ENCODE measurements around the gene HLTF. TPM values are rescaled to one million over a fixed set of nuclear protein-coding genes. Genes with fewer than 3 reads are reported as not detected.

HLTF gene
- total and polyA plus RNA-seq, 2 of the 13 experiments (the other 11 are each of a cell fraction or from before 2014, with no cell fraction given): 12.0 to 22.9 TPM

DNA sequence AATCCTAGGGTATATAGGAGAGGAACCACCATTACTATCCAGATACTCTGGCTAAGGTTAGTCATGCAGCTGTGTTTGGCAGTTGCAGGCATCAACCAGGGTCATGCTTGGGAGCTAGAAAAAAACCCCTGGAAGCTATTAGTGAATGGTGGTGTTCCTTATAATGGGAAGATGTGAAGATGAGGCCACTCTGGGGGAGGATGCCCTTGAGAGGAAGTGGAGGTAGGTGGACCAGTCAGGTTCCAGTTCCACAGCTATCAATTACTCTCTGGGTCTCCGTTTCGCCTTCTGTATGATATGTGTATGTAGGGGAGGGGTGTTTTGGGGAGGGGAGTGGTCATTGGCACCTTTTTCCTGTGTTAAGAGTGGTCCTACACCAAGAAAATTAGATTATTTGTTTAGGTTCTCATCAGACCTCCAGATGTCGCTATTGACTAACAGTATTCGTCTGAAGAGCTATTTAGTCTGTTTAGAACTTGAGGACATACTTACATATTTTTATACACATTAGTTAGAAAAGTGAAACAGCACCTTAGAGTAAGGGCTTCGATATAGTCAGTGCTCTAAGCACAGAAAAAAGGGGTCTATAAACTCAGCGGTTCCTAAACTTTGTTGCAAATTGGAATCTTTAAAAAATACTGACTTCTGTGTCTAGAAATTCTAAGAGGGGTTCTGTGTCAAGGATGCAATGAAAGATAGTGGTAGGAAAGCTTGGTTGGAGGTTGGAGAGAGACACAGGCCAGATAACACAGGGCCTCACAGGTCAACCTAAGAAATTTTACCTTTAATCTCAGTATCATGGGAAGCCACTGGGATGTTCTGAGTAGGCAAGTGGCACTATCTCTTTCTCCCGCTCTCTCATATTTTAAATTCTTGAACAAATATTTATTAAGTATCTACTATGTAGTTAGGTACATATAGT is 34.0 kb upstream of the HLTF start (continued):
- no peak for TF ChIP-seq HDAC1 (CRISPR knock-in tag; IDR thresholded peaks at IDR 0.05)
- TF ChIP-seq ZNF776 (CRISPR knock-in tag; IDR thresholded peaks at IDR 0.05): no peak
- TF ChIP-seq, protein P1, sequence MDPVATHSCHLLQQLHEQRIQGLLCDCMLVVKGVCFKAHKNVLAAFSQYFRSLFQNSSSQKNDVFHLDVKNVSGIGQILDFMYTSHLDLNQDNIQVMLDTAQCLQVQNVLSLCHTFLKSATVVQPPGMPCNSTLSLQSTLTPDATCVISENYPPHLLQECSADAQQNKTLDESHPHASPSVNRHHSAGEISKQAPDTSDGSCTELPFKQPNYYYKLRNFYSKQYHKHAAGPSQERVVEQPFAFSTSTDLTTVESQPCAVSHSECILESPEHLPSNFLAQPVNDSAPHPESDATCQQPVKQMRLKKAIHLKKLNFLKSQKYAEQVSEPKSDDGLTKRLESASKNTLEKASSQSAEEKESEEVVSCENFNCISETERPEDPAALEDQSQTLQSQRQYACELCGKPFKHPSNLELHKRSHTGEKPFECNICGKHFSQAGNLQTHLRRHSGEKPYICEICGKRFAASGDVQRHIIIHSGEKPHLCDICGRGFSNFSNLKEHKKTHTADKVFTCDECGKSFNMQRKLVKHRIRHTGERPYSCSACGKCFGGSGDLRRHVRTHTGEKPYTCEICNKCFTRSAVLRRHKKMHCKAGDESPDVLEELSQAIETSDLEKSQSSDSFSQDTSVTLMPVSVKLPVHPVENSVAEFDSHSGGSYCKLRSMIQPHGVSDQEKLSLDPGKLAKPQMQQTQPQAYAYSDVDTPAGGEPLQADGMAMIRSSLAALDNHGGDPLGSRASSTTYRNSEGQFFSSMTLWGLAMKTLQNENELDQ (CRISPR knock-in tag; IDR thresholded peaks at IDR 0.05; ENCODE audit: borderline replicate concordance): no peak
- TF ChIP-seq RNF2 (conservative IDR thresholded peaks at IDR 0.05; ENCODE audit: low read depth): no peak
- no peak for TF ChIP-seq ZNF160 (CRISPR knock-in tag; IDR thresholded peaks at IDR 0.05)
- no peak for TF ChIP-seq KDM2A (CRISPR knock-in tag; IDR thresholded peaks at IDR 0.05; ENCODE audit: borderline replicate concordance, low read depth)
- TF ChIP-seq, protein P2, sequence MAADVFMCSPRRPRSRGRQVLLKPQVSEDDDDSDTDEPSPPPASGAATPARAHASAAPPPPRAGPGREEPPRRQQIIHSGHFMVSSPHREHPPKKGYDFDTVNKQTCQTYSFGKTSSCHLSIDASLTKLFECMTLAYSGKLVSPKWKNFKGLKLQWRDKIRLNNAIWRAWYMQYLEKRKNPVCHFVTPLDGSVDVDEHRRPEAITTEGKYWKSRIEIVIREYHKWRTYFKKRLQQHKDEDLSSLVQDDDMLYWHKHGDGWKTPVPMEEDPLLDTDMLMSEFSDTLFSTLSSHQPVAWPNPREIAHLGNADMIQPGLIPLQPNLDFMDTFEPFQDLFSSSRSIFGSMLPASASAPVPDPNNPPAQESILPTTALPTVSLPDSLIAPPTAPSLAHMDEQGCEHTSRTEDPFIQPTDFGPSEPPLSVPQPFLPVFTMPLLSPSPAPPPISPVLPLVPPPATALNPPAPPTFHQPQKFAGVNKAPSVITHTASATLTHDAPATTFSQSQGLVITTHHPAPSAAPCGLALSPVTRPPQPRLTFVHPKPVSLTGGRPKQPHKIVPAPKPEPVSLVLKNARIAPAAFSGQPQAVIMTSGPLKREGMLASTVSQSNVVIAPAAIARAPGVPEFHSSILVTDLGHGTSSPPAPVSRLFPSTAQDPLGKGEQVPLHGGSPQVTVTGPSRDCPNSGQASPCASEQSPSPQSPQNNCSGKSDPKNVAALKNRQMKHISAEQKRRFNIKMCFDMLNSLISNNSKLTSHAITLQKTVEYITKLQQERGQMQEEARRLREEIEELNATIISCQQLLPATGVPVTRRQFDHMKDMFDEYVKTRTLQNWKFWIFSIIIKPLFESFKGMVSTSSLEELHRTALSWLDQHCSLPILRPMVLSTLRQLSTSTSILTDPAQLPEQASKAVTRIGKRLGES (CRISPR knock-in tag; IDR thresholded peaks at IDR 0.05; ENCODE audit: borderline replicate concordance): no peak
- no peak for TF ChIP-seq NFATC3 (CRISPR knock-in tag; IDR thresholded peaks at IDR 0.05)
- TF ChIP-seq SIX4 (CRISPR knock-in tag; IDR thresholded peaks at IDR 0.05): no peak
- TF ChIP-seq PITX1 (CRISPR knock-in tag; IDR thresholded peaks at IDR 0.05): no peak
- TF ChIP-seq RAD21 (CRISPR knock-in tag; IDR thresholded peaks at IDR 0.05): peak; percentile 65; the same call in 1 of the 2 replicates
- TF ChIP-seq ZNF792 (CRISPR knock-in tag; IDR thresholded peaks at IDR 0.05): no peak
- TF ChIP-seq U2AF1 (optimal IDR thresholded peaks at IDR 0.05; ENCODE audit: low read depth, low read length): no peak
- no peak for TF ChIP-seq ZNF598 (CRISPR knock-in tag; IDR thresholded peaks at IDR 0.05; ENCODE audit: borderline replicate concordance)
- TF ChIP-seq, protein P3, sequence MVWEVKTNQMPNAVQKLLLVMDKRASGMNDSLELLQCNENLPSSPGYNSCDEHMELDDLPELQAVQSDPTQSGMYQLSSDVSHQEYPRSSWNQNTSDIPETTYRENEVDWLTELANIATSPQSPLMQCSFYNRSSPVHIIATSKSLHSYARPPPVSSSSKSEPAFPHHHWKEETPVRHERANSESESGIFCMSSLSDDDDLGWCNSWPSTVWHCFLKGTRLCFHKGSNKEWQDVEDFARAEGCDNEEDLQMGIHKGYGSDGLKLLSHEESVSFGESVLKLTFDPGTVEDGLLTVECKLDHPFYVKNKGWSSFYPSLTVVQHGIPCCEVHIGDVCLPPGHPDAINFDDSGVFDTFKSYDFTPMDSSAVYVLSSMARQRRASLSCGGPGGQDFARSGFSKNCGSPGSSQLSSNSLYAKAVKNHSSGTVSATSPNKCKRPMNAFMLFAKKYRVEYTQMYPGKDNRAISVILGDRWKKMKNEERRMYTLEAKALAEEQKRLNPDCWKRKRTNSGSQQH (CRISPR knock-in tag; IDR thresholded peaks at IDR 0.05; ENCODE audit: low read depth): no peak
- TF ChIP-seq KLF6 (CRISPR knock-in tag; IDR thresholded peaks at IDR 0.05): no peak
- TF ChIP-seq TGIF2 (CRISPR knock-in tag; IDR thresholded peaks at IDR 0.05): no peak
- no peak for TF ChIP-seq ZNF720 (CRISPR knock-in tag; IDR thresholded peaks at IDR 0.05)
- no peak for TF ChIP-seq ZNF773 (CRISPR knock-in tag; IDR thresholded peaks at IDR 0.05; ENCODE audit: borderline replicate concordance)
- TF ChIP-seq, protein P4, sequence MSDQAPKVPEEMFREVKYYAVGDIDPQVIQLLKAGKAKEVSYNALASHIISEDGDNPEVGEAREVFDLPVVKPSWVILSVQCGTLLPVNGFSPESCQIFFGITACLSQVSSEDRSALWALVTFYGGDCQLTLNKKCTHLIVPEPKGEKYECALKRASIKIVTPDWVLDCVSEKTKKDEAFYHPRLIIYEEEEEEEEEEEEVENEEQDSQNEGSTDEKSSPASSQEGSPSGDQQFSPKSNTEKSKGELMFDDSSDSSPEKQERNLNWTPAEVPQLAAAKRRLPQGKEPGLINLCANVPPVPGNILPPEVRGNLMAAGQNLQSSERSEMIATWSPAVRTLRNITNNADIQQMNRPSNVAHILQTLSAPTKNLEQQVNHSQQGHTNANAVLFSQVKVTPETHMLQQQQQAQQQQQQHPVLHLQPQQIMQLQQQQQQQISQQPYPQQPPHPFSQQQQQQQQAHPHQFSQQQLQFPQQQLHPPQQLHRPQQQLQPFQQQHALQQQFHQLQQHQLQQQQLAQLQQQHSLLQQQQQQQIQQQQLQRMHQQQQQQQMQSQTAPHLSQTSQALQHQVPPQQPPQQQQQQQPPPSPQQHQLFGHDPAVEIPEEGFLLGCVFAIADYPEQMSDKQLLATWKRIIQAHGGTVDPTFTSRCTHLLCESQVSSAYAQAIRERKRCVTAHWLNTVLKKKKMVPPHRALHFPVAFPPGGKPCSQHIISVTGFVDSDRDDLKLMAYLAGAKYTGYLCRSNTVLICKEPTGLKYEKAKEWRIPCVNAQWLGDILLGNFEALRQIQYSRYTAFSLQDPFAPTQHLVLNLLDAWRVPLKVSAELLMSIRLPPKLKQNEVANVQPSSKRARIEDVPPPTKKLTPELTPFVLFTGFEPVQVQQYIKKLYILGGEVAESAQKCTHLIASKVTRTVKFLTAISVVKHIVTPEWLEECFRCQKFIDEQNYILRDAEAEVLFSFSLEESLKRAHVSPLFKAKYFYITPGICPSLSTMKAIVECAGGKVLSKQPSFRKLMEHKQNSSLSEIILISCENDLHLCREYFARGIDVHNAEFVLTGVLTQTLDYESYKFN (CRISPR knock-in tag; conservative IDR thresholded peaks at IDR 0.05): no peak
